Measurements from ENCODE around the gene TMPRSS11D.

The TMPRSS11D gene

DNA sequence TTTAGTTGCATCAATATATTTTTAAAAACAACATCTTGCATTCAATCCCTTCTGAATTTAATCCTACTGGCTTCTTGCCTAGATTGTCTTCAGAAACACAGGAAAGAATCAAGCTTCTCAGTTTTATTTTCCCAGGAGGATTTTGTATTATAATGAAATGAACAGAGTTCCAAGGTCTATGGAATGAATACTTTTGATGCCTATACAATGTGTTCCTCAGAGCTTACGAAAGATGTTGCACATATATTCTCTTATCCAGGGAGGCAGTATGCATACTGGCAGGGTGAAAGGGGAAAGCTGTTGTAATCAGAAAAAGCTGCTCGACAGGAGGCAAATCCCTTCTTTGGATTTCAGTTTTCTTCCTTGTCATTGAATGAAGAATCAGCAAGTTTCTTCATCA, 8.8 kb downstream of the TMPRSS11D start:
- CTCF ChIA-PET, result interaction anchor here (1.1 to 2.8 kb wide), 2 partner anchors 18 to 36 kb away, joined by 3 to 42 read pairs; no protein-coding TSS in a partner anchor
- H3K4me3 ChIP-seq (ENCODE audit: low read depth, low read length), result no peak overlapping the region
- TF ChIP-seq, protein P1, sequence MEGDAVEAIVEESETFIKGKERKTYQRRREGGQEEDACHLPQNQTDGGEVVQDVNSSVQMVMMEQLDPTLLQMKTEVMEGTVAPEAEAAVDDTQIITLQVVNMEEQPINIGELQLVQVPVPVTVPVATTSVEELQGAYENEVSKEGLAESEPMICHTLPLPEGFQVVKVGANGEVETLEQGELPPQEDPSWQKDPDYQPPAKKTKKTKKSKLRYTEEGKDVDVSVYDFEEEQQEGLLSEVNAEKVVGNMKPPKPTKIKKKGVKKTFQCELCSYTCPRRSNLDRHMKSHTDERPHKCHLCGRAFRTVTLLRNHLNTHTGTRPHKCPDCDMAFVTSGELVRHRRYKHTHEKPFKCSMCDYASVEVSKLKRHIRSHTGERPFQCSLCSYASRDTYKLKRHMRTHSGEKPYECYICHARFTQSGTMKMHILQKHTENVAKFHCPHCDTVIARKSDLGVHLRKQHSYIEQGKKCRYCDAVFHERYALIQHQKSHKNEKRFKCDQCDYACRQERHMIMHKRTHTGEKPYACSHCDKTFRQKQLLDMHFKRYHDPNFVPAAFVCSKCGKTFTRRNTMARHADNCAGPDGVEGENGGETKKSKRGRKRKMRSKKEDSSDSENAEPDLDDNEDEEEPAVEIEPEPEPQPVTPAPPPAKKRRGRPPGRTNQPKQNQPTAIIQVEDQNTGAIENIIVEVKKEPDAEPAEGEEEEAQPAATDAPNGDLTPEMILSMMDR (IDR thresholded peaks at IDR 0.05; ENCODE audit: insufficient read depth, low read length, missing control alignments), result no peak
- POLR2A ChIA-PET, result no interaction called here
- no peak for DNase-seq (ENCODE audit: low read depth, low spot score)

DNA sequence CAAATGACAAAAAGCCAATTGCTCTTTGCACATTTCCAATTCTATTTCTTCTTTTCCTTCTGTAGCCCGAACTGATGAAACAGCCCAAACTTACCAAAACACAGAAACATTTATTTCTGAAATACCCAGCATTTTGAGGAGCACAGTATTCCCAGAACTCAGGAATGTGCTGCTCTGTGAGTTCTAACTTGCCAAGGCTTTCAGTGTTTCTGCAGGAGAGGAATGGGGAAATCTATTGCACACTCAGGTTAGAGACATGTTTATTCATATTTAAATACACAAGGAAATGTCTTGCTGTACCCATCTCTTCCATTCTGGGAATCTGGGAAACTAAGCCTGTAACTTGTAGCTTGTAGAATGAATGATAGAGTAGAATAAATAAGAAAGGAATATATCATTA, 10.7 kb downstream of the TMPRSS11D start:
- no peak for DNase-seq (ENCODE audit: low read depth, low spot score)
- H3K4me3 ChIP-seq (ENCODE audit: low read depth, low read length), result no peak overlapping the region
- ChIA-PET CTCF (interaction anchor here (2.8 kb wide), 1 partner anchor 38 kb away, joined by 42 read pairs; no protein-coding TSS in a partner anchor), POLR2A (no interaction called here)
- TF ChIP-seq, protein P1 (IDR thresholded peaks at IDR 0.05; ENCODE audit: insufficient read depth, low read length, missing control alignments), result no peak

DNA sequence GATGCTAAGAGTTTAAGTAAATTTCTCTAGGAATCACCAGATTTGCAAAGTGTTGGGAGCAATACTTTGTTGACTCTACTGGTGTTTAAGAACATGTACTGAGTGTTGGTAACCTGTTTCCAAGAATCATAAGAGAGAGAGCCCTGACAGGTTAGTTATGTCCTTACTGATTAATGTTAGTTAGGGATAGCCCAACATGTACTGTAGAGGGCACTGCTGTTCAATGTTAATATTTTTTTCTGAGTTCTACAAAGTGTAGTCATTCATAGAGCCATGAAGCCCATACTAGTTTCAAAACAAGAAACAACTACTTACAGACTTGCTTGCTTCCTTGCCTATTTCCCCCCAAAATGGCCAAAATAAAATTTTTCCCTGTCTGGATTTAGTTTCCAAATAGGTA, 11.9 kb downstream of the TMPRSS11D start:
- TF ChIP-seq, protein P1 (IDR thresholded peaks at IDR 0.05; ENCODE audit: insufficient read depth, low read length, missing control alignments), result peak; percentile 50
- CTCF ChIA-PET, result interaction anchor here (3.8 to 4.7 kb wide), 2 partner anchors 38 to 304 kb away, joined by 19 to 73 read pairs; no protein-coding TSS in a partner anchor
- no peak for DNase-seq (ENCODE audit: low read depth, low spot score)
- no peak overlapping the region for H3K4me3 ChIP-seq (ENCODE audit: low read depth, low read length)
- POLR2A ChIA-PET, result no interaction called here

DNA sequence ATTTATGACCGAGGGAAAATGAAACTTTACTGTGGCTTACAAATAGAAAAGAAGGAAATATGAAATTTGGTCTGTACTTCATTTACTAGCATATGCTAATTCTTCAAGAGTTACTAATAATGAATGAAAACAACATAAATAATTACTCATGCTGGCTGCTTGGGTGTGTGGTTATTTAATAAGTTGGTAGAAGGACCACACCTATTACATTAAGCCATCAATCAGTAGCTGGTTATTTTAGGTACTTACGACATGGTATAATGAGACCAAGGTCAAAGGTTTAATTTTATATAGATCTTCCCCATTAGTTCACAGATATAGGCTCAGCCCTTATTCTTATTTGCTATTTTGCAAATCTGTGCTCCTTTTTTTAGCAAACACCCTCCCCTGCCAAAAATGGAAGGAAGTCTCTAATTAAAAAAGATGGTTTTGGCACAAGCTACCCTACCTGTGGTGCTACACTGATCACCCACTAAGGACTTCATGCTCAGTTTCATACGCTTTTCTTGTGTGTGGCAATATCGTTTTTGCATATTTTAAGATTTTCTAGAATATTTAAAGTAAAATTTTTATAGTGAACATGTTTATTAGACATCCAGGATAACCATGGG, 14.1 kb downstream of the TMPRSS11D start:
- CTCF ChIA-PET, result interaction anchor here (1.0 to 4.7 kb wide), 4 partner anchors 14 to 306 kb away, joined by 3 to 73 read pairs (median 12); partner anchors contain the start of gene TMPRSS11D
- H3K4me3 ChIP-seq (ENCODE audit: low read depth, low read length), result no peak overlapping the region
- POLR2A ChIA-PET, result no interaction called here
- no peak for DNase-seq (ENCODE audit: low read depth, low spot score)
- TF ChIP-seq, protein P1 (IDR thresholded peaks at IDR 0.05; ENCODE audit: insufficient read depth, low read length, missing control alignments), result no peak

DNA sequence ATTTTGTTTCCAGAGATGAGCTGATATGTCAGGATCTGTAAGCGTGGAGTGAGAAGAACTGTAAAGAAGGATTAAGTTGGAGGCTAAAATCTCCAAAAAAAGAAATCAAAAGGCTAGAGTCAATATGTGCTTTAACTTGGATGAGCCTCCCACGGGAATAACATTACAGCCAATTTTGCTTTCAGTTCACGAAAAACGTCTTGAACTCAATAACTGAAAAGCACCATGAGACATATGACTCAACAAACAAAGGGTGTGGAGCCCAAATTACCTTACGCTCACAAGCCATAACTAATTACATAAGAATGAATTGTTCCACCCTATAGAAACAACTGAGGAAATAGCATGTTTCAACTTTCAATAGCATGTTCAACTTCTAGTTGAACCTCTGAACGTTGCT, 22.3 kb downstream of the TMPRSS11D start:
- ChIA-PET CTCF (interaction anchor here (1.4 kb wide), 1 partner anchor 49 kb away, joined by 3 read pairs; no protein-coding TSS in a partner anchor), POLR2A (no interaction called here)
- no peak for DNase-seq (ENCODE audit: low read depth, low spot score)
- TF ChIP-seq, protein P1 (IDR thresholded peaks at IDR 0.05; ENCODE audit: insufficient read depth, low read length, missing control alignments), result no peak
- H3K4me3 ChIP-seq (ENCODE audit: low read depth, low read length), result no peak overlapping the region

DNA sequence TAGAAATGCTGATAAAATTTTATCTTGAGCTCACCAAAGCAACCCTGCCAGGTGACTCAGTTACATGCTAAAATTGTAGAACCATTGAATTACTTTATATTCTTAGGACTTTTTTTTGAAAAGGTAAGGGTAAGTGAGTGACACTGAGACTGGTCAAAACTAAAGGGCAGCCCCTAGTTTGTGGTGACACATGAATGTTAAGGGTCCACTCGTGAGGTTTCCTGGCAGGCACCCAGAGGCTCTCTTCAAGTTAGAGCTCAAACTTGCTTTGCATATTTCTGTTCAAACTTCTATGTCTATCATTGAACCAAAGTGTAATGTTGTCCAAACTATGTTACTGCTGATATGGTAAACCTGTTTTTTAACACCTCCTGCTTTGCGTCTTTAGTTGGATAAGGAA, 30.5 kb downstream of the TMPRSS11D start:
- POLR2A ChIA-PET, result no interaction called here
- no peak for DNase-seq (ENCODE audit: low read depth, low spot score)
- CTCF ChIA-PET, result no interaction called here
- TF ChIP-seq, protein P1 (IDR thresholded peaks at IDR 0.05; ENCODE audit: insufficient read depth, low read length, missing control alignments), result no peak
- H3K4me3 ChIP-seq (ENCODE audit: low read depth, low read length), result no peak overlapping the region
